ENCODE results near the gene AGXT.

The AGXT gene

GRCh38 chr2:240868286-240869108 lies at the start of gene AGXT:
AGXT (plus strand) TSS chr2:240868824; CDS start chr2:240868866, 42 bp downstream.
- H3K4me3 ChIP-seq (ENCODE audit: low read depth, low read length) = no peak within 1 kb of the TSS

GRCh38 chr2:240819126-240819857 lies 49.3 kb upstream of the AGXT start:
- H3K4me3 ChIP-seq (ENCODE audit: low read depth, low read length) = no peak overlapping the region
- TF ChIP-seq, protein P1, sequence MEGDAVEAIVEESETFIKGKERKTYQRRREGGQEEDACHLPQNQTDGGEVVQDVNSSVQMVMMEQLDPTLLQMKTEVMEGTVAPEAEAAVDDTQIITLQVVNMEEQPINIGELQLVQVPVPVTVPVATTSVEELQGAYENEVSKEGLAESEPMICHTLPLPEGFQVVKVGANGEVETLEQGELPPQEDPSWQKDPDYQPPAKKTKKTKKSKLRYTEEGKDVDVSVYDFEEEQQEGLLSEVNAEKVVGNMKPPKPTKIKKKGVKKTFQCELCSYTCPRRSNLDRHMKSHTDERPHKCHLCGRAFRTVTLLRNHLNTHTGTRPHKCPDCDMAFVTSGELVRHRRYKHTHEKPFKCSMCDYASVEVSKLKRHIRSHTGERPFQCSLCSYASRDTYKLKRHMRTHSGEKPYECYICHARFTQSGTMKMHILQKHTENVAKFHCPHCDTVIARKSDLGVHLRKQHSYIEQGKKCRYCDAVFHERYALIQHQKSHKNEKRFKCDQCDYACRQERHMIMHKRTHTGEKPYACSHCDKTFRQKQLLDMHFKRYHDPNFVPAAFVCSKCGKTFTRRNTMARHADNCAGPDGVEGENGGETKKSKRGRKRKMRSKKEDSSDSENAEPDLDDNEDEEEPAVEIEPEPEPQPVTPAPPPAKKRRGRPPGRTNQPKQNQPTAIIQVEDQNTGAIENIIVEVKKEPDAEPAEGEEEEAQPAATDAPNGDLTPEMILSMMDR (IDR thresholded peaks at IDR 0.05; ENCODE audit: low read depth, low read length) = no peak

More at GRCh38 chr2:240868286-240869108, at the start of gene AGXT:
- TF ChIP-seq, protein P1 (IDR thresholded peaks at IDR 0.05; ENCODE audit: low read depth, low read length) = no peak

DNA sequence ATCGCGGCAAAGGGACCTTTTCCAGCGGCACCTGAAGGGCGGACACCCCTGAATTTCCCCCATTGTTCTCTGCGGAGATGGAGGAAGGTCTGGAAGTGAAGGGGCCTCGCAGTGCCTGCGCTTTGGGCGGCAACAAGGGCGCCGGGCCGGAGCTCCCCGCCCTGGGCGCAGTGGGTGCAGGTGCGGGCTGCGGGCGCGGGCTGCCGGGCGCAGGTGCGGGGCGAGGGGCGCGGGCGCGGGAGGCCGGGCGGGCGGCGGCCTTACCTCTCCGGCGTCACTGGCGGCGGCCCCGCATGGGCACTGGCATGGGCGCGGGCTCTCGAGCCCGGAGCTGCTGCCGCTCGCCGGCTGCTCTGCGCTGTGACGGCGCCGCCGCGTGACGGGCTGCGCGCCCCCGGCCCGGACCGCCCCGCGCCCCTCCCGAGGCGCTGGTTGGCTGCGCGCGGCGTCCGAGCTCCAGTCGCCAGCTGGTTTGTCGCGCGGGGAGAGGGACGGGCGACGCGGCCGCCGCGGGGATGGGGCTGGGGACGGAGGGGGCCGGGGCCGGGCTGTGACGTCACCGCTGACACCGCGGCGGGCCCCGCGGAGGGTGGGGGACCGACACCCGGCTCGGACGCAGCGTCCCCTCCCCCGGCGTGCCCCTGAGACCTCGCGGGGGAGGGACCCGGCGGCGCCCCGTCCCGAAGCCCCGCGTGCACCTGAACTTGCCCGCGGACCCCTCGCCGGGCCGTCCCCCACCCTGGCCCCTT lies 48.6 kb upstream of the AGXT start, which contains the start of gene KIF1A:
TSS of gene KIF1A (minus strand) at position 362 of the 749 bp plus-strand sequence. CDS start 22,467 bp downstream, outside the sequence.
- no peak within 1 kb of the TSS for H3K4me3 ChIP-seq (ENCODE audit: low read depth, low read length)
- TF ChIP-seq, protein P1 (IDR thresholded peaks at IDR 0.05; ENCODE audit: low read depth, low read length) = no peak

DNA sequence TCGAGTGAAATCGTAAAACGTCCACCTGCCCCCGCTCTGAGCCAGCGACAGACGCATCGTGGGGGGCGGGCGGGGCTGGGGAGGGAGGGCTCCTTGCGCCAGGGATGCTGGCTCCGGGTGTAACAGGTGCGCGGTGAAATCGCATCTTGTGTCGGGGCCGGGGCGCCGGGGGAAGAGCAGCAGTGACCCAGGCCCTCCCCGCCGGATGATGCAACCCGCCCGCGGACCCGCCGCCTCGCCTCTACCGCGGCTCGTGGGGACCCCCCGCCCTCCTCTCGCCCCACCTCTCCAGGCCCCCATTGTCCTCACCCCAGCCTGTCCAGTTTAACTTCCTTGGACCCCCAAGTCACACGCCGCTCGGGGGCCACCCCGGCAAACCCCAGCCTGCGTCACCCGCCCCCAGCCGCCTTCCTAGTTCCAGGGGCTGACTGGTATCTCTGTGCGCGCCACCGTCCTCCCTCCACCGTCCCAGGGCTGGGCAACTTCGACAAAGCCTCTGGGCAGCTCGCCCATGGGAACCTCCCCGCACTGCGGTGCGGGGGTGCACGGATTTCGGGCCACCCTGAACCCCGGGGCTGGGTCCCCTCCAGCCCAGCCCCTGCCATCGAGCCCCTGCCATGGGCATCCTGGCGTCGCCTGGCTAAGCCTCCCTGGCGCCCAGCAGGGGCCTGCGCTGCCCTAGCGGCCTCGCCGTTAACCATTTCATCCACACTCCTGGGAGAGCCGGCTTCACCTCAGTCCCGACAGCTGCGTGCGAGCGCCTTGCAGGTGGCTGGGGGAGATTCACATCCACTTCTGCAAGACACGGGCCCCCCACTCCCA lies 47.8 kb upstream of the AGXT start:
- no peak overlapping the region for H3K4me3 ChIP-seq (ENCODE audit: low read depth, low read length)
- TF ChIP-seq, protein P1 (IDR thresholded peaks at IDR 0.05; ENCODE audit: low read depth, low read length) = no peak

DNA sequence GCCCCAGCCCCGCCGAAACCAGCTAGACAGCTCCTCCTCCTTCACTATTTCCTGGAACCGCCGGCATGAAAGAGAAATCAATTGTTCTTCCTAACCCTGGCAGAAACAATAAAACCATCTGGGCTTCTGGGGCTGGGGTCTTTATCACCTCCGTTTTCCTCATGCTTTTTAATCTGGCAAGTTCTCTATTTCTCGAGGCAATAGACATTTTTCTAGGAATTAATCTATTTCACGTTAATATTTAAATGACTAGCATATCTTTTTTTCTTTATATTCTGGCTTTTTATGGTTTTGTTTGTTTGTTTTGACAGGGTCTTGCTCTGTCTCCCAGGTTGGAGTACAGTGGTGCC lies 47.2 kb upstream of the AGXT start:
- TF ChIP-seq, protein P1 (IDR thresholded peaks at IDR 0.05; ENCODE audit: low read depth, low read length) = no peak
- H3K4me3 ChIP-seq (ENCODE audit: low read depth, low read length) = no peak overlapping the region

GRCh38 chr2:240822280-240822847 lies 46.3 kb upstream of the AGXT start:
- TF ChIP-seq, protein P1 (IDR thresholded peaks at IDR 0.05; ENCODE audit: low read depth, low read length) = no peak
- H3K4me3 ChIP-seq (ENCODE audit: low read depth, low read length) = no peak overlapping the region
